Endothelial cell of umbilical vein (primary cell): ENCODE results near the gene NFIA. TPM values are rescaled to one million over a fixed set of nuclear protein-coding genes. Genes with fewer than 3 reads are reported as not detected.

Source experiments
- BruUV-seq: library from RNA; stranded (reverse); fragments of 400-500 nt; replicated peaks from 2 replicates; lab custom pipeline; 2021; lab: Mats Ljungman, UMichigan
- CTCF ChIA-PET: fragments of 300-600, 350-600 bp; sonication (Branson Sonifier 250); formaldehyde crosslinking; loops from one replicate; lab custom pipeline; 2021; ENCODE audit warnings: antibody characterized with exemption, inconsistent platforms; lab: Charles Lee
- POLR2A ChIA-PET: fragments of 300-600, 350-600 bp; sonication (Branson Sonifier 250); formaldehyde crosslinking; loops from one replicate; lab custom pipeline; 2021; ENCODE audit warnings: antibody characterized with exemption, inconsistent platforms; lab: Charles Lee
- DNase-seq: peaks from one replicate; pipeline ENCODE4 v3.0.0-alpha.2; 2011; ENCODE audit warnings: low read depth, low spot score
- FAIRE-seq: peaks from 2 replicates; lab custom pipeline; 2011; peaks lifted over from hg19 to GRCh38; lab: Jason Lieb, UNC
- H2AFZ ChIP-seq: 2 replicates; pipeline ENCODE4 v1.6.0; 2012; ENCODE audit warnings: low read depth, low read length, control low read depth, inconsistent platforms
- H3K27ac ChIP-seq: 2 replicates; pipeline ENCODE4 v1.5.1; 2011; ENCODE audit warnings: low read depth, mild to moderate bottlenecking, control low read depth, low read length, moderate library complexity; ENCODE audit not compliant: insufficient read depth
- H3K27me3 ChIP-seq, 2 experiments: 2 replicates each; pipeline versions ENCODE4 v1.6.0 to v1.6.1; 2011; ENCODE audit warnings: low read length in 2 of 2, mixed read lengths in 1 of 2; ENCODE audit not compliant: control insufficient read depth in 2 of 2, insufficient read depth in 2 of 2
- H3K36me3 ChIP-seq, 2 experiments: 2 replicates in 1 of 2; 3 replicates in 1 of 2; pipeline ENCODE4 v1.5.1; 2011; ENCODE audit warnings: low read length in 2 of 2, mild to moderate bottlenecking in 1 of 2, moderate library complexity in 1 of 2; ENCODE audit not compliant: control insufficient read depth in 2 of 2, insufficient read depth in 2 of 2; ENCODE audit errors: extremely low read depth in 1 of 2
- H3K4me1 ChIP-seq: 3 replicates; pipeline ENCODE4 v1.5.1; 2011; ENCODE audit warnings: mild to moderate bottlenecking, low read length; ENCODE audit not compliant: control insufficient read depth, insufficient read depth; ENCODE audit errors: extremely low read depth
- H3K4me2 ChIP-seq: 2 replicates; pipeline ENCODE4 v1.6.1; 2011; ENCODE audit warnings: low read length, control low read depth, mixed read lengths; ENCODE audit not compliant: insufficient read depth
- H3K4me3 ChIP-seq, 3 experiments: fragments of 200-600 bp in 1 of 3; sonication (generic), shearing (Covaris generic) in 1 of 3; replicated peaks in 1 of 3; 2 replicates each; pipeline ENCODE4 v1.5.1; 2011 to 2016; ENCODE audit warnings: control low read depth in 3 of 3, low read length in 3 of 3, mild to moderate bottlenecking in 2 of 3, inconsistent platforms in 1 of 3, low read depth in 1 of 3, moderate library complexity in 1 of 3; ENCODE audit not compliant: insufficient read depth in 1 of 3
- H3K79me2 ChIP-seq: 2 replicates; pipeline ENCODE4 v1.6.0; 2012; ENCODE audit warnings: low read length, inconsistent platforms; ENCODE audit not compliant: control insufficient read depth, insufficient read depth
- H3K9ac ChIP-seq: replicated peaks from 2 replicates; pipeline ENCODE3; 2011; ENCODE audit warnings: low read length, control low read depth; ENCODE audit not compliant: insufficient read depth; ENCODE audit errors: extremely low read depth
- H3K9me1 ChIP-seq: replicated peaks from 3 replicates; pipeline ENCODE4 v1.6.0; 2011; ENCODE audit warnings: mild to moderate bottlenecking, low read length; ENCODE audit not compliant: control insufficient read depth, insufficient read depth; ENCODE audit errors: extremely low read depth
- H3K9me3 ChIP-seq: replicated peaks from 2 replicates; pipeline ENCODE4 v1.5.1; 2012; ENCODE audit warnings: low read length, inconsistent platforms; ENCODE audit not compliant: control insufficient read depth, insufficient read depth
- H4K20me1 ChIP-seq: replicated peaks from 2 replicates; pipeline ENCODE3; 2011; ENCODE audit warnings: mild to moderate bottlenecking, low read length; ENCODE audit not compliant: control insufficient read depth, insufficient read depth; ENCODE audit errors: extremely low read depth
- EZH2 ChIP-seq: IDR thresholded peaks from 2 replicates; pipeline ENCODE4 v1.6.1; 2012; ENCODE audit warnings: borderline replicate concordance, low read depth, mild to moderate bottlenecking, moderate library complexity, low read length, inconsistent platforms; ENCODE audit not compliant: severe bottlenecking
- FOS ChIP-seq: IDR thresholded peaks from 2 replicates; pipeline ENCODE4 v1.6.1; 2011; ENCODE audit warnings: mild to moderate bottlenecking, low read length, moderate library complexity, borderline replicate concordance; ENCODE audit not compliant: insufficient read depth
- GATA2 ChIP-seq: IDR thresholded peaks from 2 replicates; pipeline ENCODE4 v1.7.0; 2011; ENCODE audit warnings: low read depth, mild to moderate bottlenecking, moderate library complexity, mixed read lengths, low read length; ENCODE audit not compliant: insufficient read length, insufficient read depth
- JUN ChIP-seq: IDR thresholded peaks from 2 replicates; pipeline ENCODE4 v1.6.1; 2011; ENCODE audit warnings: borderline replicate concordance, low read depth; ENCODE audit not compliant: insufficient read length, insufficient read depth
- MYC ChIP-seq: IDR thresholded peaks from one replicate; pipeline ENCODE4 v1.6.1; 2011; ENCODE audit warnings: mild to moderate bottlenecking, low read depth, low read length
- POLR2A ChIP-seq: IDR thresholded peaks from 2 replicates; pipeline ENCODE4 v1.6.1; 2012; ENCODE audit warnings: low read depth, mild to moderate bottlenecking, control low read depth, low read length
- POLR2AphosphoS5 ChIP-seq: IDR thresholded peaks from 2 replicates; pipeline ENCODE4 v1.6.1; 2012; ENCODE audit warnings: low read depth, mild to moderate bottlenecking, control low read depth, low read length, moderate library complexity; ENCODE audit not compliant: insufficient read depth
- dilution Hi-C: fragments of 300-500 bp; cut with MboI; formaldehyde crosslinking; loops from one replicate; pipeline ENCODE4 v1.15.0; 2019; ENCODE audit warnings: low sequenced_read_pairs; ENCODE audit not compliant: extremely low pct_ligation_motif_present
- intact Hi-C: fragments of 100-400 bp; cut with micrococcal nuclease; formaldehyde crosslinking; loops from one replicate; pipeline ENCODE4 v1.10.0; 2022
- polyA plus RNA-seq, 4 experiments: library from polyadenylated mRNA; depleted of rRNA in 3 of 4; stranded (reverse) in 3 of 4; unstranded in 1 of 4; fragments of >200 nt; gene quantifications; 2 replicates each; pipeline versions ENCODE4 v1.2.1 to v1.2.3, GENCODE V29; 2011 to 2012; ENCODE audit warnings: missing spikeins in 1 of 4
- total RNA-seq: library from RNA; stranded (reverse); gene quantifications from 2 replicates; pipeline ENCODE4 v1.2.3, GENCODE V29; 2021
- TF ChIP-seq, protein P1 (sequence below): IDR thresholded peaks from 2 replicates; pipeline ENCODE4 v1.6.1; 2011; ENCODE audit not compliant: insufficient read depth, insufficient read length
- TF ChIP-seq, protein P2 (sequence below), 2 donors: IDR thresholded peaks; 1 replicate in 1 of 2; 2 replicates in 1 of 2; pipeline ENCODE4 v1.5.1; 2011; ENCODE audit warnings: low read length in 2 of 2, mild to moderate bottlenecking in 2 of 2, moderate library complexity in 2 of 2, control low read depth in 1 of 2, inconsistent platforms in 1 of 2, low read depth in 1 of 2; ENCODE audit not compliant: insufficient read depth in 1 of 2; ENCODE audit errors: extremely low read depth in 1 of 2

NFIA gene
- total and polyA plus RNA-seq, 2 donors (not counting 3 experiments of a cell fraction or from before 2014, with no cell fraction given) = 25.5 to 47.0 TPM

DNA sequence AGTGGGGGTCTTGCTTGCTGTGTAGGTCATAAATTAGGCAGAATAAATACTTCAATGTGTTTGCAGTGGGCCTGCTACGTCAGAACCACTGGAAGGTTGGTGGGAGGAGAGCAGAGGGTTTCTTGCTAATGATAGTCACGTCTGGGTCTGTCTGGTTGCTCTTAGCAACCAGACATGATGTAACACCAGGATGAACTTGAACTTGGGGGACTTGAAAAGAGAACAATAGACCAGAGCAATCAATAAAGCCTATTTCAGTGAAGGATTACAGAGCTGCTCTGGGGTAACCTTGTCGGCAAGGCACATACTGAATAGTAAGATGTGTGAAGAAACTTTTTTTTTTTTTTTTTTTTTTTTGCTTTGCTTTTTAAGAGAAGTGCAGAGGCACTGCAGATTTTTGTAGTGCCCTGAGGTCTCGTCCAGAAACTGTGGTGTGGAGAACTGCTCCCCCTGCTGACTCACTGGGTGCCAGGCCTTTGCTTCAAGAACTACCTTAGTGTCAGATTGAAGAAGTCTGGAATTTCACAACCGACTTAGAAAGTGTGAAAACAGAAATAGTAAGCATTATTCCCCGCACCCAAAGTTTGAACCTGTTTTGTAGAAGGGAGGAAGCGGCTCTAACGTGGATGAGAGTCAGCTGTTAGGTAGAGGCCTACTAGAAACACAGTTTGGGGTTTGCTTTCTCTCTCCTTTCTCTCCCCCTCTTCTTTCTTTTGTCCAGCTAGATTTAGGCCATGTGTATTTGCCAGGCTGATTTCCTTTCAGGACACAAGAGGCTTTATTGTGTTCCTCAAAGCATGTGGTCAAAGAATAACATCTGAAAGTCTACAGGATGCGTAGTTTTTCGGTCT is 371.0 kb downstream of the NFIA start:
- intact Hi-C loops (loop anchor here (1.0 to 10.0 kb wide), 21 partner anchors 17 to 1479 kb away; partner anchors contain the start of genes NFIA and TM2D1), dilution Hi-C loops (no loop called here)
- Histone ChIP-seq H3K9me3 (no peaks in the 10 kb centered on the region), H4K20me1 (no peaks in the 10 kb centered on the region), H3K79me2 (no peaks in the 10 kb centered on the region), H3K27me3 (no peaks in the 10 kb centered on the region), H3K27ac (peak overlapping the region; percentile 89), H3K4me3 (no peak overlapping the region), H3K9me1 (no peaks in the 10 kb centered on the region), H3K4me2 (peak overlapping the region; percentile 64), H3K9ac (peak overlapping the region; percentile 87), H3K36me3 (no peaks in the 10 kb centered on the region), H3K4me1 (peaks cover 39% of the 10 kb centered on the region), H2AFZ (peak overlapping the region; percentile 37)
- TSS peak; percentile 55 for BruUV-seq
- peak; percentile 44 for FAIRE-seq
- peak; percentile 97 for DNase-seq
- CTCF ChIA-PET = interaction anchor here (0.6 to 3.7 kb wide), 30 partner anchors 11 to 1482 kb away, joined by 3 to 39 read pairs (median 3); no protein-coding TSS in a partner anchor
- POLR2A ChIA-PET = interaction anchor here (0.7 kb wide), 1 partner anchor 271 kb away, joined by 4 read pairs; no protein-coding TSS in a partner anchor
- TF ChIP-seq GATA2 = no peak
- TF ChIP-seq POLR2A = peak; percentile 35
- TF ChIP-seq, protein P1, sequence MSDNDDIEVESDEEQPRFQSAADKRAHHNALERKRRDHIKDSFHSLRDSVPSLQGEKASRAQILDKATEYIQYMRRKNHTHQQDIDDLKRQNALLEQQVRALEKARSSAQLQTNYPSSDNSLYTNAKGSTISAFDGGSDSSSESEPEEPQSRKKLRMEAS = no peak
- TF ChIP-seq POLR2AphosphoS5 = peak; percentile 39
- TF ChIP-seq, protein P2, sequence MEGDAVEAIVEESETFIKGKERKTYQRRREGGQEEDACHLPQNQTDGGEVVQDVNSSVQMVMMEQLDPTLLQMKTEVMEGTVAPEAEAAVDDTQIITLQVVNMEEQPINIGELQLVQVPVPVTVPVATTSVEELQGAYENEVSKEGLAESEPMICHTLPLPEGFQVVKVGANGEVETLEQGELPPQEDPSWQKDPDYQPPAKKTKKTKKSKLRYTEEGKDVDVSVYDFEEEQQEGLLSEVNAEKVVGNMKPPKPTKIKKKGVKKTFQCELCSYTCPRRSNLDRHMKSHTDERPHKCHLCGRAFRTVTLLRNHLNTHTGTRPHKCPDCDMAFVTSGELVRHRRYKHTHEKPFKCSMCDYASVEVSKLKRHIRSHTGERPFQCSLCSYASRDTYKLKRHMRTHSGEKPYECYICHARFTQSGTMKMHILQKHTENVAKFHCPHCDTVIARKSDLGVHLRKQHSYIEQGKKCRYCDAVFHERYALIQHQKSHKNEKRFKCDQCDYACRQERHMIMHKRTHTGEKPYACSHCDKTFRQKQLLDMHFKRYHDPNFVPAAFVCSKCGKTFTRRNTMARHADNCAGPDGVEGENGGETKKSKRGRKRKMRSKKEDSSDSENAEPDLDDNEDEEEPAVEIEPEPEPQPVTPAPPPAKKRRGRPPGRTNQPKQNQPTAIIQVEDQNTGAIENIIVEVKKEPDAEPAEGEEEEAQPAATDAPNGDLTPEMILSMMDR (IDR thresholded peaks at IDR 0.05; ENCODE audit: extremely low read depth in 1 of 2, insufficient read depth in 1 of 2, low read depth in 1 of 2, low read length in 2 of 2) = peak; percentile 75 to 79
- TF ChIP-seq EZH2 = no peak
- TF ChIP-seq FOS = no peak
- peak; percentile 69 for TF ChIP-seq JUN
- no peak for TF ChIP-seq MYC
